Measurements from ENCODE around the gene MDFI.

DNA sequence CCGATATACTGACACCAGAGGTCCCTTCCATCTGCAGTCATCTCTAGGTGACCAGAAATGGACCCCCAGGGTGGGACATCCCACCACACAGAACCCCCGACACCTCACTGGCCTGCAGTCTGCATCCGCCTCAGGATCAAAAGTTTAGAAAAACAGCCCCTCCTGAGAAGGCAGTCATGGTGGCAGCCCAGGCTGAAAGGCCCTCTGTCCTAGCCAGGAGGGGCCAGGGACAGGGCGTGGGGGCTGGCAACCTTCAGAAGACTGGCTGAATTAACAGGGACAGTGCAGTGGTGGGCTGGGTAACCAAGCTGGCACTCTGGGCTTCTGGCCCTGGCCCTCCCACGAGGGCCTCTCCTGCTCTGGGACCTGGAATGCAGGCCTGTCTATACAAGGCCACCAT lies 34.3 kb upstream of the MDFI start:
- TF ChIP-seq, protein P1, sequence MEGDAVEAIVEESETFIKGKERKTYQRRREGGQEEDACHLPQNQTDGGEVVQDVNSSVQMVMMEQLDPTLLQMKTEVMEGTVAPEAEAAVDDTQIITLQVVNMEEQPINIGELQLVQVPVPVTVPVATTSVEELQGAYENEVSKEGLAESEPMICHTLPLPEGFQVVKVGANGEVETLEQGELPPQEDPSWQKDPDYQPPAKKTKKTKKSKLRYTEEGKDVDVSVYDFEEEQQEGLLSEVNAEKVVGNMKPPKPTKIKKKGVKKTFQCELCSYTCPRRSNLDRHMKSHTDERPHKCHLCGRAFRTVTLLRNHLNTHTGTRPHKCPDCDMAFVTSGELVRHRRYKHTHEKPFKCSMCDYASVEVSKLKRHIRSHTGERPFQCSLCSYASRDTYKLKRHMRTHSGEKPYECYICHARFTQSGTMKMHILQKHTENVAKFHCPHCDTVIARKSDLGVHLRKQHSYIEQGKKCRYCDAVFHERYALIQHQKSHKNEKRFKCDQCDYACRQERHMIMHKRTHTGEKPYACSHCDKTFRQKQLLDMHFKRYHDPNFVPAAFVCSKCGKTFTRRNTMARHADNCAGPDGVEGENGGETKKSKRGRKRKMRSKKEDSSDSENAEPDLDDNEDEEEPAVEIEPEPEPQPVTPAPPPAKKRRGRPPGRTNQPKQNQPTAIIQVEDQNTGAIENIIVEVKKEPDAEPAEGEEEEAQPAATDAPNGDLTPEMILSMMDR (conservative IDR thresholded peaks at IDR 0.05; ENCODE audit: low read depth in 2 of 2): no peak
- TF ChIP-seq EZH2phosphoT487 (IDR thresholded peaks at IDR 0.05; ENCODE audit: unreplicated experiment) (no peak), EZH2 (IDR thresholded peaks at IDR 0.05; ENCODE audit: low read depth, unreplicated experiment) (no peak), NANOG (IDR thresholded peaks at IDR 0.05; ENCODE audit: borderline replicate concordance) (no peak), POLR2AphosphoS5 (IDR thresholded peaks at IDR 0.05; ENCODE audit: low read depth) (no peak), CREB1 (CRISPR knock-in tag; IDR thresholded peaks at IDR 0.05; ENCODE audit: low read depth) (no peak), ZNF331 (CRISPR knock-in tag; IDR thresholded peaks at IDR 0.05; ENCODE audit: low read depth) (no peak), JUNB (IDR thresholded peaks at IDR 0.05; ENCODE audit: unreplicated experiment) (no peak), STAT1 (IDR thresholded peaks at IDR 0.05; ENCODE audit: unreplicated experiment) (no peak), ZNF114 (CRISPR knock-in tag; IDR thresholded peaks at IDR 0.05) (no peak)
- TF ChIP-seq, protein P2, sequence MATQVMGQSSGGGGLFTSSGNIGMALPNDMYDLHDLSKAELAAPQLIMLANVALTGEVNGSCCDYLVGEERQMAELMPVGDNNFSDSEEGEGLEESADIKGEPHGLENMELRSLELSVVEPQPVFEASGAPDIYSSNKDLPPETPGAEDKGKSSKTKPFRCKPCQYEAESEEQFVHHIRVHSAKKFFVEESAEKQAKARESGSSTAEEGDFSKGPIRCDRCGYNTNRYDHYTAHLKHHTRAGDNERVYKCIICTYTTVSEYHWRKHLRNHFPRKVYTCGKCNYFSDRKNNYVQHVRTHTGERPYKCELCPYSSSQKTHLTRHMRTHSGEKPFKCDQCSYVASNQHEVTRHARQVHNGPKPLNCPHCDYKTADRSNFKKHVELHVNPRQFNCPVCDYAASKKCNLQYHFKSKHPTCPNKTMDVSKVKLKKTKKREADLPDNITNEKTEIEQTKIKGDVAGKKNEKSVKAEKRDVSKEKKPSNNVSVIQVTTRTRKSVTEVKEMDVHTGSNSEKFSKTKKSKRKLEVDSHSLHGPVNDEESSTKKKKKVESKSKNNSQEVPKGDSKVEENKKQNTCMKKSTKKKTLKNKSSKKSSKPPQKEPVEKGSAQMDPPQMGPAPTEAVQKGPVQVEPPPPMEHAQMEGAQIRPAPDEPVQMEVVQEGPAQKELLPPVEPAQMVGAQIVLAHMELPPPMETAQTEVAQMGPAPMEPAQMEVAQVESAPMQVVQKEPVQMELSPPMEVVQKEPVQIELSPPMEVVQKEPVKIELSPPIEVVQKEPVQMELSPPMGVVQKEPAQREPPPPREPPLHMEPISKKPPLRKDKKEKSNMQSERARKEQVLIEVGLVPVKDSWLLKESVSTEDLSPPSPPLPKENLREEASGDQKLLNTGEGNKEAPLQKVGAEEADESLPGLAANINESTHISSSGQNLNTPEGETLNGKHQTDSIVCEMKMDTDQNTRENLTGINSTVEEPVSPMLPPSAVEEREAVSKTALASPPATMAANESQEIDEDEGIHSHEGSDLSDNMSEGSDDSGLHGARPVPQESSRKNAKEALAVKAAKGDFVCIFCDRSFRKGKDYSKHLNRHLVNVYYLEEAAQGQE (IDR thresholded peaks at IDR 0.05; ENCODE audit: unreplicated experiment): no peak
- TF ChIP-seq, protein P3, sequence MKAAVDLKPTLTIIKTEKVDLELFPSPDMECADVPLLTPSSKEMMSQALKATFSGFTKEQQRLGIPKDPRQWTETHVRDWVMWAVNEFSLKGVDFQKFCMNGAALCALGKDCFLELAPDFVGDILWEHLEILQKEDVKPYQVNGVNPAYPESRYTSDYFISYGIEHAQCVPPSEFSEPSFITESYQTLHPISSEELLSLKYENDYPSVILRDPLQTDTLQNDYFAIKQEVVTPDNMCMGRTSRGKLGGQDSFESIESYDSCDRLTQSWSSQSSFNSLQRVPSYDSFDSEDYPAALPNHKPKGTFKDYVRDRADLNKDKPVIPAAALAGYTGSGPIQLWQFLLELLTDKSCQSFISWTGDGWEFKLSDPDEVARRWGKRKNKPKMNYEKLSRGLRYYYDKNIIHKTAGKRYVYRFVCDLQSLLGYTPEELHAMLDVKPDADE (IDR thresholded peaks at IDR 0.05): no peak
- TF ChIP-seq, protein P4, sequence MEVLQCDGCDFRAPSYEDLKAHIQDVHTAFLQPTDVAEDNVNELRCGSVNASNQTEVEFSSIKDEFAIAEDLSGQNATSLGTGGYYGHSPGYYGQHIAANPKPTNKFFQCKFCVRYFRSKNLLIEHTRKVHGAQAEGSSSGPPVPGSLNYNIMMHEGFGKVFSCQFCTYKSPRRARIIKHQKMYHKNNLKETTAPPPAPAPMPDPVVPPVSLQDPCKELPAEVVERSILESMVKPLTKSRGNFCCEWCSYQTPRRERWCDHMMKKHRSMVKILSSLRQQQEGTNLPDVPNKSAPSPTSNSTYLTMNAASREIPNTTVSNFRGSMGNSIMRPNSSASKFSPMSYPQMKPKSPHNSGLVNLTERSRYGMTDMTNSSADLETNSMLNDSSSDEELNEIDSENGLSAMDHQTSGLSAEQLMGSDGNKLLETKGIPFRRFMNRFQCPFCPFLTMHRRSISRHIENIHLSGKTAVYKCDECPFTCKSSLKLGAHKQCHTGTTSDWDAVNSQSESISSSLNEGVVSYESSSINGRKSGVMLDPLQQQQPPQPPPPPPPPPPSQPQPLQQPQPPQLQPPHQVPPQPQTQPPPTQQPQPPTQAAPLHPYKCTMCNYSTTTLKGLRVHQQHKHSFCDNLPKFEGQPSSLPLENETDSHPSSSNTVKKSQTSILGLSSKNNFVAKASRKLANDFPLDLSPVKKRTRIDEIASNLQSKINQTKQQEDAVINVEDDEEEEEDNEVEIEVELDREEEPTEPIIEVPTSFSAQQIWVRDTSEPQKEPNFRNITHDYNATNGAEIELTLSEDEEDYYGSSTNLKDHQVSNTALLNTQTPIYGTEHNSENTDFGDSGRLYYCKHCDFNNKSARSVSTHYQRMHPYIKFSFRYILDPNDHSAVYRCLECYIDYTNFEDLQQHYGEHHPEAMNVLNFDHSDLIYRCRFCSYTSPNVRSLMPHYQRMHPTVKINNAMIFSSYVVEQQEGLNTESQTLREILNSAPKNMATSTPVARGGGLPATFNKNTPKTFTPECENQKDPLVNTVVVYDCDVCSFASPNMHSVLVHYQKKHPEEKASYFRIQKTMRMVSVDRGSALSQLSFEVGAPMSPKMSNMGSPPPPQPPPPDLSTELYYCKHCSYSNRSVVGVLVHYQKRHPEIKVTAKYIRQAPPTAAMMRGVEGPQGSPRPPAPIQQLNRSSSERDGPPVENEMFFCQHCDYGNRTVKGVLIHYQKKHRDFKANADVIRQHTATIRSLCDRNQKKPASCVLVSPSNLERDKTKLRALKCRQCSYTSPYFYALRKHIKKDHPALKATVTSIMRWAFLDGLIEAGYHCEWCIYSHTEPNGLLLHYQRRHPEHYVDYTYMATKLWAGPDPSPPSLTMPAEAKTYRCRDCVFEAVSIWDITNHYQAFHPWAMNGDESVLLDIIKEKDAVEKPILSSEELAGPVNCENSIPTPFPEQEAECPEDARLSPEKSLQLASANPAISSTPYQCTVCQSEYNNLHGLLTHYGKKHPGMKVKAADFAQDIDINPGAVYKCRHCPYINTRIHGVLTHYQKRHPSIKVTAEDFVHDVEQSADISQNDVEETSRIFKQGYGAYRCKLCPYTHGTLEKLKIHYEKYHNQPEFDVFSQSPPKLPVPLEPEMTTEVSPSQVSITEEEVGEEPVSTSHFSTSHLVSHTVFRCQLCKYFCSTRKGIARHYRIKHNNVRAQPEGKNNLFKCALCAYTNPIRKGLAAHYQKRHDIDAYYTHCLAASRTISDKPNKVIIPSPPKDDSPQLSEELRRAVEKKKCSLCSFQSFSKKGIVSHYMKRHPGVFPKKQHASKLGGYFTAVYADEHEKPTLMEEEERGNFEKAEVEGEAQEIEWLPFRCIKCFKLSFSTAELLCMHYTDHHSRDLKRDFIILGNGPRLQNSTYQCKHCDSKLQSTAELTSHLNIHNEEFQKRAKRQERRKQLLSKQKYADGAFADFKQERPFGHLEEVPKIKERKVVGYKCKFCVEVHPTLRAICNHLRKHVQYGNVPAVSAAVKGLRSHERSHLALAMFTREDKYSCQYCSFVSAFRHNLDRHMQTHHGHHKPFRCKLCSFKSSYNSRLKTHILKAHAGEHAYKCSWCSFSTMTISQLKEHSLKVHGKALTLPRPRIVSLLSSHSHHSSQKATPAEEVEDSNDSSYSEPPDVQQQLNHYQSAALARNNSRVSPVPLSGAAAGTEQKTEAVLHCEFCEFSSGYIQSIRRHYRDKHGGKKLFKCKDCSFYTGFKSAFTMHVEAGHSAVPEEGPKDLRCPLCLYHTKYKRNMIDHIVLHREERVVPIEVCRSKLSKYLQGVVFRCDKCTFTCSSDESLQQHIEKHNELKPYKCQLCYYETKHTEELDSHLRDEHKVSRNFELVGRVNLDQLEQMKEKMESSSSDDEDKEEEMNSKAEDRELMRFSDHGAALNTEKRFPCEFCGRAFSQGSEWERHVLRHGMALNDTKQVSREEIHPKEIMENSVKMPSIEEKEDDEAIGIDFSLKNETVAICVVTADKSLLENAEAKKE (CRISPR knock-in tag; IDR thresholded peaks at IDR 0.05): no peak
